Loucy (cell line): ENCODE results near the gene SYNE1.

ENCODE experiments used
- H2AFZ ChIP-seq: fragments of 200-600 bp; sonication (generic); 2 replicates; pipeline ENCODE4 v1.6.0; 2016; ENCODE audit warnings: antibody characterized with exemption, mild to moderate bottlenecking, low read length, moderate library complexity
- H3F3A ChIP-seq: fragments of 200-600 bp; 2 replicates; pipeline ENCODE4 v1.6.0; 2016; ENCODE audit warnings: antibody characterized with exemption, low read depth, mild to moderate bottlenecking
- H3K27me3 ChIP-seq: fragments of 200-600 bp; sonication (generic); 2 replicates; pipeline ENCODE4 v1.6.1; 2014; ENCODE audit warnings: low read length, mild to moderate bottlenecking; ENCODE audit not compliant: insufficient read depth, poor library complexity, severe bottlenecking
- H3K36me3 ChIP-seq: fragments of 200-600 bp; sonication (generic); 2 replicates; pipeline ENCODE4 v1.6.1; 2016; ENCODE audit warnings: low read length; ENCODE audit not compliant: insufficient read depth
- H3K4me1 ChIP-seq: fragments of 200-600 bp; sonication (generic); 2 replicates; pipeline ENCODE4 v1.5.1; 2014; ENCODE audit warnings: low read length, mild to moderate bottlenecking; ENCODE audit not compliant: insufficient read depth, poor library complexity, severe bottlenecking
- H3K4me2 ChIP-seq: fragments of 200-600 bp; sonication (generic); 2 replicates; pipeline ENCODE4 v1.6.0; 2014; ENCODE audit warnings: antibody characterized with exemption, low read length, low read depth, mild to moderate bottlenecking; ENCODE audit not compliant: poor library complexity, severe bottlenecking
- H3K4me3 ChIP-seq: fragments of 200-600 bp; sonication (generic); 2 replicates; pipeline ENCODE4 v1.5.1; 2014; ENCODE audit warnings: low read length, mild to moderate bottlenecking, mixed read lengths; ENCODE audit not compliant: poor library complexity, severe bottlenecking
- H3K79me2 ChIP-seq: fragments of 200-600 bp; sonication (generic); 2 replicates; pipeline ENCODE4 v1.6.1; 2014; ENCODE audit warnings: low read length; ENCODE audit not compliant: insufficient read depth
- H3K9ac ChIP-seq: fragments of 200-600 bp; sonication (generic); 2 replicates; pipeline ENCODE4 v1.6.0; 2014; ENCODE audit warnings: mild to moderate bottlenecking, low read depth, low read length, moderate library complexity; ENCODE audit not compliant: poor library complexity, severe bottlenecking
- H3K9me2 ChIP-seq: fragments of 200-600 bp; sonication (generic); replicated peaks from 2 replicates; pipeline ENCODE4 v1.6.1; 2016; ENCODE audit warnings: low read depth, low read length, mixed read lengths
- H3K9me3 ChIP-seq: fragments of 200-600 bp; sonication (generic); 2 replicates; pipeline ENCODE4 v1.6.1; 2014; ENCODE audit warnings: mild to moderate bottlenecking, antibody characterized with exemption, low read length, low read depth; ENCODE audit not compliant: insufficient read depth
- H4K20me1 ChIP-seq: fragments of 200-600 bp; sonication (generic); 2 replicates; pipeline ENCODE4 v1.6.0; 2014; ENCODE audit warnings: antibody characterized with exemption, low read length, mild to moderate bottlenecking; ENCODE audit not compliant: insufficient read depth, poor library complexity, severe bottlenecking
- CTCF ChIP-seq: fragments of 200-600 bp; sonication (generic); conservative IDR thresholded peaks from 2 replicates; pipeline ENCODE4 v1.5.1; 2014; ENCODE audit warnings: mild to moderate bottlenecking, antibody characterized with exemption, low read length
- EZH2phosphoT487 ChIP-seq: fragments of 200-600 bp; IDR thresholded peaks from 2 replicates; pipeline ENCODE4 v1.6.1; 2018; ENCODE audit warnings: antibody characterized with exemption, mild to moderate bottlenecking, moderate library complexity, borderline replicate concordance

SYNE1 gene

GRCh38 chr6:152573762-152574161 is 63.4 kb downstream of the SYNE1 start:
- no peak overlapping the region for H3K9ac ChIP-seq
- H3K36me3 ChIP-seq, result no peaks in the 10 kb centered on the region
- no peaks in the 10 kb centered on the region for H3K9me3 ChIP-seq
- H3F3A ChIP-seq, result no peaks in the 10 kb centered on the region
- H3K4me1 ChIP-seq, result no peaks in the 10 kb centered on the region
- H3K79me2 ChIP-seq, result no peaks in the 10 kb centered on the region
- H3K4me2 ChIP-seq, result no peak overlapping the region
- no peaks in the 10 kb centered on the region for H3K9me2 ChIP-seq
- TF ChIP-seq EZH2phosphoT487 (no peak), CTCF (no peak)
- no peaks in the 10 kb centered on the region for H4K20me1 ChIP-seq
- no peaks in the 10 kb centered on the region for H3K27me3 ChIP-seq
- no peak overlapping the region for H2AFZ ChIP-seq
- H3K4me3 ChIP-seq, result no peak overlapping the region

- no peaks in the 10 kb centered on the region for H3K4me1 ChIP-seq
- H2AFZ ChIP-seq, result no peak overlapping the region
- no peaks in the 10 kb centered on the region for H4K20me1 ChIP-seq
- no peak overlapping the region for H3K4me3 ChIP-seq
- no peak for TF ChIP-seq CTCF
- no peak for TF ChIP-seq EZH2phosphoT487
- no peaks in the 10 kb centered on the region for H3K9me2 ChIP-seq
- no peak overlapping the region for H3K9ac ChIP-seq
- H3K27me3 ChIP-seq, result no peaks in the 10 kb centered on the region
- no peaks in the 10 kb centered on the region for H3K79me2 ChIP-seq
- no peak overlapping the region for H3K4me2 ChIP-seq
- no peaks in the 10 kb centered on the region for H3F3A ChIP-seq
- no peaks in the 10 kb centered on the region for H3K36me3 ChIP-seq
- no peaks in the 10 kb centered on the region for H3K9me3 ChIP-seq
These were observed 64.6 kb downstream of the SYNE1 start for GRCh38 chr6:152572338-152573088.

- no peaks in the 10 kb centered on the region for H3K79me2 ChIP-seq
- H3K4me1 ChIP-seq, result no peaks in the 10 kb centered on the region
- H4K20me1 ChIP-seq, result no peaks in the 10 kb centered on the region
- no peak overlapping the region for H2AFZ ChIP-seq
- TF ChIP-seq EZH2phosphoT487 (no peak), CTCF (no peak)
- no peak overlapping the region for H3K4me3 ChIP-seq
- no peaks in the 10 kb centered on the region for H3K9me2 ChIP-seq
- H3K9ac ChIP-seq, result no peak overlapping the region
- no peaks in the 10 kb centered on the region for H3F3A ChIP-seq
- no peaks in the 10 kb centered on the region for H3K27me3 ChIP-seq
- no peaks in the 10 kb centered on the region for H3K36me3 ChIP-seq
- H3K9me3 ChIP-seq, result no peaks in the 10 kb centered on the region
- no peak overlapping the region for H3K4me2 ChIP-seq
These were observed 65.2 kb downstream of the SYNE1 start for GRCh38 chr6:152571943-152572337.
